K562 (cell line): ENCODE results near the gene AGAP3. TPM values are rescaled to one million over a fixed set of nuclear protein-coding genes. Genes with fewer than 3 reads are reported as not detected.

Source experiments
- ATF7 ChIP-seq: fragments of 450-650 bp; IDR thresholded peaks from 2 replicates; pipeline ENCODE4 v1.7.1; 2014; ENCODE audit warnings: mild to moderate bottlenecking, moderate library complexity
- CBX2 ChIP-seq: fragments of 200-600 bp; sonication (generic); IDR thresholded peaks from one replicate; pipeline ENCODE4 v1.6.1; 2012; ENCODE audit warnings: mild to moderate bottlenecking, low read length, inconsistent platforms; ENCODE audit not compliant: insufficient read depth, poor library complexity, severe bottlenecking
- CGGBP1 ChIP-seq: fragments of 250-450 bp; sonication (Bioruptor Pico); IDR thresholded peaks from 2 replicates; pipeline ENCODE4 v1.9.0; 2021; ENCODE audit warnings: mild to moderate bottlenecking
- ETV1 ChIP-seq: fragments of 450-650 bp; conservative IDR thresholded peaks from 2 replicates; pipeline ENCODE4 v1.6.1; 2016; ENCODE audit warnings: missing genetic modification characterization, control low read depth, low read depth, missing compliant biosample characterization
- GATAD2B ChIP-seq: fragments of 450-650 bp; IDR thresholded peaks from 2 replicates; pipeline ENCODE4 v1.6.1; 2017; ENCODE audit warnings: mild to moderate bottlenecking, borderline replicate concordance
- LARP7 ChIP-seq: fragments of 450-650 bp; IDR thresholded peaks from 2 replicates; pipeline ENCODE4 v1.6.1; 2016
- MAFK ChIP-seq: IDR thresholded peaks from 2 replicates; pipeline ENCODE4 v1.6.1; 2011; ENCODE audit warnings: low read length, improper control_type of control experiment
- MAX ChIP-seq: sonication (generic); formaldehyde crosslinking; IDR thresholded peaks from 2 replicates; pipeline ENCODE4 v1.9.0; 2022; ENCODE audit warnings: mild to moderate bottlenecking, missing genetic modification reagents
- MLX ChIP-seq, 2 experiments: fragments of 450-650 bp in 1 of 2; sonication (generic) in 1 of 2; formaldehyde crosslinking; conservative IDR thresholded peaks; 2 replicates each; pipeline versions ENCODE4 v1.4.0 to v1.8.1; 2020 to 2022; ENCODE audit warnings: mild to moderate bottlenecking in 1 of 2, missing genetic modification reagents in 1 of 2
- PRDM10 ChIP-seq: fragments of 450-650 bp; IDR thresholded peaks from 2 replicates; pipeline ENCODE4 v1.6.1; 2018; ENCODE audit not compliant: partially characterized antibody
- SIN3B ChIP-seq: fragments of 450-650 bp; IDR thresholded peaks from 2 replicates; pipeline ENCODE4 v1.6.1; 2017; ENCODE audit warnings: low read depth, mild to moderate bottlenecking, moderate library complexity
- SMAD1 ChIP-seq: fragments of 150-350 bp; IDR thresholded peaks from 2 replicates; pipeline ENCODE4 v1.6.1; 2014; ENCODE audit warnings: low read length, low read depth; ENCODE audit not compliant: partially characterized antibody
- SP1 ChIP-seq: sonication (generic); formaldehyde crosslinking; IDR thresholded peaks from 2 replicates; pipeline ENCODE4 v1.8.1; 2022; ENCODE audit warnings: mild to moderate bottlenecking, missing genetic modification reagents
- SRSF1 ChIP-seq: fragments of 200-400 bp; formaldehyde crosslinking; IDR thresholded peaks from 2 replicates; pipeline ENCODE4 v1.6.1; 2017; ENCODE audit warnings: mild to moderate bottlenecking, low read depth, low read length, moderate library complexity
- TAF1 ChIP-seq: IDR thresholded peaks from 2 replicates; pipeline ENCODE4 v1.6.1; 2011; ENCODE audit warnings: mild to moderate bottlenecking, low read length, moderate library complexity; ENCODE audit not compliant: insufficient read depth, control insufficient read depth, severe bottlenecking; ENCODE audit errors: extremely low read depth
- TAF7 ChIP-seq: fragments of 450-650 bp; IDR thresholded peaks from 2 replicates; pipeline ENCODE4 v1.6.1; 2016; ENCODE audit warnings: missing genetic modification characterization, missing compliant biosample characterization
- THRB ChIP-seq: fragments of 450-650 bp; formaldehyde crosslinking; conservative IDR thresholded peaks from 2 replicates; pipeline ENCODE4 v1.4.0; 2022; ENCODE audit warnings: mild to moderate bottlenecking, missing genetic modification characterization
- ZKSCAN3 ChIP-seq: fragments of 250-450 bp; sonication (Bioruptor Pico); IDR thresholded peaks from 2 replicates; pipeline ENCODE4 v1.4.0; 2020
- ZNF134 ChIP-seq: fragments of 250-450 bp; sonication (Bioruptor Pico); conservative IDR thresholded peaks from 2 replicates; pipeline ENCODE4 v1.4.0; 2020
- ZNF512 ChIP-seq: IDR thresholded peaks from 2 replicates; pipeline ENCODE4 v1.6.1; 2016; ENCODE audit warnings: missing genetic modification characterization, missing compliant biosample characterization
- polyA plus RNA-seq, 8 experiments: library from polyadenylated mRNA; depleted of rRNA in 4 of 8; stranded (reverse) in 5 of 8; unstranded in 3 of 8; fragments of >200 nt; fragmentation: Nextera tagmentation in 2 of 8; fragmentation: Illumina TruSeq in 1 of 8; extraction: Ambion mirVana in 2 of 8; extraction: Trizol in 1 of 8; gene quantifications; 2 replicates each; pipeline versions ENCODE4 v1.2.1 to v1.2.3, GENCODE V29; 2011 to 2014; ENCODE audit warnings: inconsistent platforms in 1 of 8, missing spikeins in 1 of 8
- total RNA-seq, 7 experiments: library from RNA; depleted of rRNA in 6 of 7; stranded (reverse); fragments of >200 nt in 6 of 7; fragmentation: Illumina TruSeq in 2 of 7; extraction: Trizol in 2 of 7; gene quantifications; 2 replicates each; pipeline versions ENCODE4 v1.2.1 to v1.2.3, GENCODE V29; 2011 to 2021; ENCODE audit warnings: low replicate concordance in 1 of 7

Gene AGAP3
- total and polyA plus RNA-seq, 9 of the 15 experiments (the other 6 are each of a cell fraction or from before 2014, with no cell fraction given): 3.4 to 208 (median 62.2) TPM

- no peak for TF ChIP-seq SMAD1
- TF ChIP-seq ETV1 (tag): no peak
- TF ChIP-seq MAFK: no peak
- no peak for TF ChIP-seq ZNF134
- no peak for TF ChIP-seq ZNF512
- TF ChIP-seq MLX (CRISPR knock-in tag; conservative IDR thresholded peaks at IDR 0.05): no peak
- no peak for TF ChIP-seq GATAD2B
- peak; percentile 12 for TF ChIP-seq TAF1
- TF ChIP-seq SP1 (CRISPR knock-in tag): peak; percentile 46
- TF ChIP-seq SRSF1: no peak
- peak; percentile 89 for TF ChIP-seq PRDM10
- no peak for TF ChIP-seq ZKSCAN3
- TF ChIP-seq TAF7 (tag): no peak
- TF ChIP-seq THRB: no peak
- TF ChIP-seq SIN3B: no peak
- TF ChIP-seq MAX (CRISPR knock-in tag): no peak
- no peak for TF ChIP-seq ATF7
- TF ChIP-seq CBX2: no peak
- no peak for TF ChIP-seq CGGBP1 (CRISPR knock-in tag)
- peak; percentile 92; the same call in 1 of the 2 replicates for TF ChIP-seq LARP7
Observed at GRCh38 chr7:151059367-151060112, 26.7 kb upstream of the AGAP3 start, which contains the start of gene SLC4A2 (continued).
